ENCODE measurements around the gene RGS10.

RGS10 gene

DNA sequence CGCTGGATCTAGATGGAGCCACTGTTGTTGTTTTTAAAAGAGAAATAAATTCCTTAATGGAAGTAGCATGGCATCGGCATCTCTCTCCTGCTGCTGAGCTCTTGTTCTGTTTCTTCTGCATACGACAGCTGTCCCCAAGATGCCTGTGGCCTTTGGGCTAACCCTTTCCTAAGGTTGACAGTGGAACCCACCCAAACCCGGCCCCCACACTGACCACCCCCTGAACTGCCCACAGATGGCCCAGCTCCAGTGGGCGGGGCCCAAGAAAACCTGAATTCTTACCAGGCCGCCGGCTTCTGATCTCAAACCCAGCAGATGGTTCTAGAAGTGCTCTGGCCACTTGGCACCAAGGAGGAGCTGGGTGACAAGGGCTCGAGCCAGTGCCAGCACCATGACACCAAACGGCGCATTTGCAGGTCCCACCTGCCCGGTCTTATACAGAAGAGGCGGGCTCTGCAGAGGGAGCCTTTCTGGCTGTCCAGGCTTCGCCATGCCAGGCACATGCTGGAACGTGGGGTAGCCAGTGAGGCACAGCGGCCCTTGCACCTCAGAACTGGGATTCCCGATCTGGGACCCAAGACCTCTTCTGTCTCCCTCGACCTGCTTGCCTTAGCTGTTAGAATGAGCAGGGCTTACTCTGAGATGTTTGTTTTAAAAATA lies 82.7 kb downstream of the RGS10 start:
- no peaks in the 10 kb centered on the region for H3K36me3 ChIP-seq (ENCODE audit: control insufficient read depth, insufficient read depth, low read length)
- no peaks in the 10 kb centered on the region for H3K27me3 ChIP-seq (ENCODE audit: control insufficient read depth, insufficient read depth, low read length)
- no CpG with 5 or more reads among the region's 17 CpGs for WGBS (ENCODE audit: insufficient coverage, insufficient read length)

DNA sequence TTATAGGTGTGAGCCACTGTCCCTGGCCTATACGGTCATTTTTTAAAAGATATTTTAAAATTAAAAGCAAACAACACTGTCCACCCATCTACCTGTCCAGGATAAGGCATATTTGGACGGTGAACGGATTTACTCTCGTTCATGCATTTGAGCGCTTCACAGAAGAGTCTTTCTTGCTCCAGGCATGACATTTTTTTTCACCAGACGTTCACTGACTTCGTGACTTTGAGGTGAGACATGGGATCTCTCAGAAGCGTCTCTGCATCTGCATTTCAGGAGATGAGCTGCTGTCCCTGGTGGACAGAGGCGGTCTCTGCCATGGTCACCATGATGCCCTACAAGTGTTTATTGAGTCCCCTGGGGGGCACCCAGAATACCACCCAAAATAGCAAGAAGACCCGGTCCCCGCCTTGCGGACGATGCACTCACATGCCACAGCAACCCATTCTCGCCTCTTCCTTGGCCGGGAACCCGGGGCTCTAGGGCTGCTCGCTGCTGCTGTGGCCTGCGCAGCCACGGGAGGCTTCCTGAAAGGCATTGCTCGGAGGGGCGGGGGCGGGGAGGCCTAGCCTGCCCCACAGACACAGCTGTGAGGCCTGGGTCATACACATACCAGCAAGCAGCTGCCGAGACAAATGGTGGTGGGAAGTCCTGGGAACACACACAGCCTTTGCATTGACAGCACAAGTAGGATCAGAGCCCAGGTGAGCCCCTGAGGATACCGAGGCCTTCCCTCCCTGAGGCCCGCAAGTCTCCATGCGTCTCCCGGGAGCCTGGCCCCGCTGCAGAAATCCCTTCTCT lies 84.4 kb downstream of the RGS10 start:
- no peaks in the 10 kb centered on the region for H3K27me3 ChIP-seq (ENCODE audit: control insufficient read depth, insufficient read depth, low read length)

More for the DNA sequence above, 82.7 kb downstream of the RGS10 start:
- no peak for DNase-seq (ENCODE audit: low read depth, low spot score)
- H3K4me1 ChIP-seq (ENCODE audit: control insufficient read depth, insufficient read depth, low read length), result peaks cover 1% of the 10 kb centered on the region; the same call in 1 of the 2 replicates
- no peak overlapping the region for H3K27ac ChIP-seq (ENCODE audit: low read length)
- H3K4me3 ChIP-seq (ENCODE audit: low read length), result no peak overlapping the region
- no peaks in the 10 kb centered on the region for H3K9me3 ChIP-seq (ENCODE audit: control insufficient read depth, insufficient read depth, low read length)

DNA sequence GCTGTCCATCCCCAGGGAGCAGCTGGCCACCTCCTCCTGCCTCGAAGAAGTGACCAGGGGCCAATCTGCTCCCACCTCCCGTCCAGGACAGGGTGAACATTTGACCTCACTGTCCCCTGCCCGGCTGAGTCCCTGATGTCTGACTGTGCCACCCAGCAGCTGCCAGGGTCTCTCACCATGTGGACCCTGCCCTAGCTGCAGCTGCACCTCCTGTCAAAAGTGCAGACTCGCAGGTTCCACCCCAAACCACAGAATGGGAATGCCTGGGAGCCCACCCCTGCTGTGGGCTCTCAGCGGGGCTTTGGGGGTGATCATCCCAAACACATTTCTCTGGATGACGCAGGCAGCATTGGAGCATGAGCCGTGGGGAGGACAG lies 86.1 kb downstream of the RGS10 start:
- WGBS (ENCODE audit: insufficient coverage, insufficient read length), result no CpG with 5 or more reads among the region's 7 CpGs
- DNase-seq (ENCODE audit: low read depth, low spot score), result no peak

More for the DNA sequence above, 84.4 kb downstream of the RGS10 start:
- H3K36me3 ChIP-seq (ENCODE audit: control insufficient read depth, insufficient read depth, low read length), result no peaks in the 10 kb centered on the region
- H3K4me1 ChIP-seq (ENCODE audit: control insufficient read depth, insufficient read depth, low read length), result peaks cover 3% of the 10 kb centered on the region; the same call in 1 of the 2 replicates
- no peaks in the 10 kb centered on the region for H3K9me3 ChIP-seq (ENCODE audit: control insufficient read depth, insufficient read depth, low read length)
- WGBS (ENCODE audit: insufficient coverage, insufficient read length), result no CpG with 5 or more reads among the region's 28 CpGs
- H3K27ac ChIP-seq (ENCODE audit: low read length), result no peak overlapping the region
- H3K4me3 ChIP-seq (ENCODE audit: low read length), result no peak overlapping the region
- DNase-seq (ENCODE audit: low read depth, low spot score), result no peak

GRCh38 chr10:119455609-119456434 lies 86.7 kb downstream of the RGS10 start:
- no peak for DNase-seq (ENCODE audit: low read depth, low spot score)
- Histone ChIP-seq H3K27me3 (ENCODE audit: control insufficient read depth, insufficient read depth, low read length) (no peaks in the 10 kb centered on the region), H3K4me3 (ENCODE audit: low read length) (no peak overlapping the region), H3K27ac (ENCODE audit: low read length) (no peak overlapping the region), H3K4me1 (ENCODE audit: control insufficient read depth, insufficient read depth, low read length) (peaks cover 3% of the 10 kb centered on the region; the same call in 1 of the 2 replicates), H3K36me3 (ENCODE audit: control insufficient read depth, insufficient read depth, low read length) (no peaks in the 10 kb centered on the region), H3K9me3 (ENCODE audit: control insufficient read depth, insufficient read depth, low read length) (no peaks in the 10 kb centered on the region)
- WGBS (ENCODE audit: insufficient coverage, insufficient read length), result no CpG with 5 or more reads among the region's 23 CpGs

More for the DNA sequence above, 86.1 kb downstream of the RGS10 start:
- H3K4me1 ChIP-seq (ENCODE audit: control insufficient read depth, insufficient read depth, low read length), result peaks cover 3% of the 10 kb centered on the region; the same call in 1 of the 2 replicates
- no peaks in the 10 kb centered on the region for H3K36me3 ChIP-seq (ENCODE audit: control insufficient read depth, insufficient read depth, low read length)
- no peaks in the 10 kb centered on the region for H3K27me3 ChIP-seq (ENCODE audit: control insufficient read depth, insufficient read depth, low read length)
- H3K9me3 ChIP-seq (ENCODE audit: control insufficient read depth, insufficient read depth, low read length), result no peaks in the 10 kb centered on the region
- H3K27ac ChIP-seq (ENCODE audit: low read length), result no peak overlapping the region
- H3K4me3 ChIP-seq (ENCODE audit: low read length), result no peak overlapping the region

- no peaks in the 10 kb centered on the region for H3K9me3 ChIP-seq (ENCODE audit: control insufficient read depth, insufficient read depth, low read length)
- H3K36me3 ChIP-seq (ENCODE audit: control insufficient read depth, insufficient read depth, low read length), result no peaks in the 10 kb centered on the region
- no peak overlapping the region for H3K4me3 ChIP-seq (ENCODE audit: low read length)
- H3K27me3 ChIP-seq (ENCODE audit: control insufficient read depth, insufficient read depth, low read length), result no peaks in the 10 kb centered on the region
- H3K27ac ChIP-seq (ENCODE audit: low read length), result no peak overlapping the region
- WGBS (ENCODE audit: insufficient coverage, insufficient read length), result no CpG with 5 or more reads among the region's 18 CpGs
- no peak for DNase-seq (ENCODE audit: low read depth, low spot score)
- peaks cover 3% of the 10 kb centered on the region; the same call in 1 of the 2 replicates for H3K4me1 ChIP-seq (ENCODE audit: control insufficient read depth, insufficient read depth, low read length)
Measured at GRCh38 chr10:119454990-119455389, 87.5 kb downstream of the RGS10 start.

GRCh38 chr10:119454316-119454715 lies 88.2 kb downstream of the RGS10 start:
- WGBS (ENCODE audit: insufficient coverage, insufficient read length), result no CpG with 5 or more reads among the region's 13 CpGs
- Histone ChIP-seq H3K27me3 (ENCODE audit: control insufficient read depth, insufficient read depth, low read length) (no peaks in the 10 kb centered on the region), H3K9me3 (ENCODE audit: control insufficient read depth, insufficient read depth, low read length) (no peaks in the 10 kb centered on the region), H3K4me3 (ENCODE audit: low read length) (no peak overlapping the region), H3K4me1 (ENCODE audit: control insufficient read depth, insufficient read depth, low read length) (peaks cover 3% of the 10 kb centered on the region; the same call in 1 of the 2 replicates), H3K36me3 (ENCODE audit: control insufficient read depth, insufficient read depth, low read length) (no peaks in the 10 kb centered on the region), H3K27ac (ENCODE audit: low read length) (no peak overlapping the region)
- DNase-seq (ENCODE audit: low read depth, low spot score), result no peak

DNA sequence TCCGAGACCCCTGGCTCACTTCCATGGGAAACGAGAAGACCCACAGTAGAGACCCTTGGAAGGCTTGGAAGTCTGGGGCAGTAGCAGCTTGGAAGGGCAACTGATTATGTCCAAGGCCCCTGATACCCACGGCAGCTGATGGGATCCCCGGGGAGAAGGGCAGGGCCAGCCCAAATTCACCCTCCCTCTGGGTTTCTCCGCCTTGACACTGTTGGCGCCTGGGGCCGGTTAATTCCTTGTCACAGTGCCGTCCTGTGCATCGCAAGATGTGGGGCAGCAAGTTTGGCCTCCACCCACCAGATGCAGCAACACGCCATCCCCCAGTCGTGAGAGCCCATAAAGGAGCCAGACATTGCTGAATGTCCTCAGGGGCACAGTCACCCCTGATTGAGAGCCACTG lies 89.2 kb downstream of the RGS10 start:
- no CpG with 5 or more reads among the region's 11 CpGs for WGBS (ENCODE audit: insufficient coverage, insufficient read length)
- DNase-seq (ENCODE audit: low read depth, low spot score), result no peak
- no peaks in the 10 kb centered on the region for H3K36me3 ChIP-seq (ENCODE audit: control insufficient read depth, insufficient read depth, low read length)
- no peaks in the 10 kb centered on the region for H3K27me3 ChIP-seq (ENCODE audit: control insufficient read depth, insufficient read depth, low read length)
- H3K4me3 ChIP-seq (ENCODE audit: low read length), result no peak overlapping the region
- H3K9me3 ChIP-seq (ENCODE audit: control insufficient read depth, insufficient read depth, low read length), result no peaks in the 10 kb centered on the region
- peaks cover 2% of the 10 kb centered on the region; the same call in 1 of the 2 replicates for H3K4me1 ChIP-seq (ENCODE audit: control insufficient read depth, insufficient read depth, low read length)
- H3K27ac ChIP-seq (ENCODE audit: low read length), result no peak overlapping the region

DNA sequence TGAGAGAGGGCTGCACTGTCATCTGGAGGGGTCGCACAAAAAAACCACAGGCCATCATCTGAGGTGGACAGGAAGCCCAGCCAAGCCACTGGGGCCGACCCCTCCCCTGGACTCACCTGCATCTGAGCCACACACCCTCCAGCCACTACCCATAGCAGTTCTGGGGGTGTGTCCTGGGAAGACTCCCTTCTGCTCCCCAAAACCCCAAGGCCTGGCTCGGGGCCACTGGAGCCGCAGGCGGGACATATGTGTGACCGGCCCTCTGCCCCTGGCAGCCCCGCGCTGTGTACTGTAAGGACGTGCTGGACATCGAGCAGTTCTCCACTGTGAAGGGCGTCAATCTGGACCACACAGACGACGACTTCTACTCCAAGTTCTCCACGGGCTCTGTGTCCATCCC lies 90.1 kb downstream of the RGS10 start:
- H3K27me3 ChIP-seq (ENCODE audit: control insufficient read depth, insufficient read depth, low read length), result no peaks in the 10 kb centered on the region
- no peak overlapping the region for H3K4me3 ChIP-seq (ENCODE audit: low read length)
- H3K36me3 ChIP-seq (ENCODE audit: control insufficient read depth, insufficient read depth, low read length), result no peaks in the 10 kb centered on the region
- WGBS (ENCODE audit: insufficient coverage, insufficient read length), result no CpG with 5 or more reads among the region's 14 CpGs
- H3K27ac ChIP-seq (ENCODE audit: low read length), result no peak overlapping the region
- H3K9me3 ChIP-seq (ENCODE audit: control insufficient read depth, insufficient read depth, low read length), result no peaks in the 10 kb centered on the region
- DNase-seq (ENCODE audit: low read depth, low spot score), result no peak
- peaks cover 2% of the 10 kb centered on the region; the same call in 1 of the 2 replicates for H3K4me1 ChIP-seq (ENCODE audit: control insufficient read depth, insufficient read depth, low read length)

DNA sequence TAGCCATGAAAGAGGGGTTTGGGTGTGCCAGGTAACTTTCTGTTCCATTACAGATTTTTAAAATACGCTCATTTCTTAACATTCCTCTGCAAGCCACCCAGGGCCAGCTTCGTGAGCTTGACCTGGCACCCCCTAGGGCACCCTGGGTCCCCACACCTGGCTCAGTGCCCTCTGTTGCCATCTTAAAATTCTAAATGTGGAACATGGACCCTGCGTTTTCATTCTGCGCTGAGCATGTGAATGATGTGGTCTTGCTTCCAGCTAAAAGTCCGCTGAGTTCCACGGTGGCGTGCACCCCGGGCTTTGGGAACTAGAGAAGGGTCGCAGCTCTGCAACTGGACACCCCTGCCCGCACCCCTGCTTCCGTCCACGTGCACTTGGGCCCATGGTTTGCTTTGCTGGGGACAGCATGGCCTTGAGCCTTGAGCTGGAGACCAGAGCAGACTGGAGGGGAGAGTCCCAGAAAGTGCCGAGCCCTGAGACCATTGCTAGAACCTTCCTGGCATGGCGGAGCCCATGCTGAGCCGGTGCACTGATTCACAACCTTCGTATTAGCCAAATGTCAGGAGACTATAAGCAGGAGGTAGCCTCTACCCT lies 91.1 kb downstream of the RGS10 start:
- no peak overlapping the region for H3K27ac ChIP-seq (ENCODE audit: low read length)
- no peak for DNase-seq (ENCODE audit: low read depth, low spot score)
- no peak overlapping the region for H3K4me3 ChIP-seq (ENCODE audit: low read length)
- H3K27me3 ChIP-seq (ENCODE audit: control insufficient read depth, insufficient read depth, low read length), result no peaks in the 10 kb centered on the region
- no peaks in the 10 kb centered on the region for H3K9me3 ChIP-seq (ENCODE audit: control insufficient read depth, insufficient read depth, low read length)
- H3K36me3 ChIP-seq (ENCODE audit: control insufficient read depth, insufficient read depth, low read length), result no peaks in the 10 kb centered on the region
- no CpG with 5 or more reads among the region's 16 CpGs for WGBS (ENCODE audit: insufficient coverage, insufficient read length)
- peaks cover 2% of the 10 kb centered on the region; the same call in 1 of the 2 replicates for H3K4me1 ChIP-seq (ENCODE audit: control insufficient read depth, insufficient read depth, low read length)

Data from iPS DF 6.9 (cell line).